ENCODE measurements around the gene RASGEF1C.

- TF ChIP-seq POLR2A (IDR thresholded peaks at IDR 0.05) (no peak), CTCF (IDR thresholded peaks at IDR 0.05) (no peak), POLR2AphosphoS5 (IDR thresholded peaks at IDR 0.05) (no peak), EP300 (IDR thresholded peaks at IDR 0.05) (no peak)
These were observed 21.0 kb upstream of the RASGEF1C start for GRCh38 chr5:180230017-180230416.
